ENCODE results near the gene ARAP1. TPM values are rescaled to one million over a fixed set of nuclear protein-coding genes. Genes with fewer than 3 reads are reported as not detected.
A peak's percentile ranks its signal among the peaks of the same experiment; 100 is the strongest.

ARAP1 gene
- total RNA-seq, 2 donors from 2014 or later = 74.4 to 88.3 TPM

DNA sequence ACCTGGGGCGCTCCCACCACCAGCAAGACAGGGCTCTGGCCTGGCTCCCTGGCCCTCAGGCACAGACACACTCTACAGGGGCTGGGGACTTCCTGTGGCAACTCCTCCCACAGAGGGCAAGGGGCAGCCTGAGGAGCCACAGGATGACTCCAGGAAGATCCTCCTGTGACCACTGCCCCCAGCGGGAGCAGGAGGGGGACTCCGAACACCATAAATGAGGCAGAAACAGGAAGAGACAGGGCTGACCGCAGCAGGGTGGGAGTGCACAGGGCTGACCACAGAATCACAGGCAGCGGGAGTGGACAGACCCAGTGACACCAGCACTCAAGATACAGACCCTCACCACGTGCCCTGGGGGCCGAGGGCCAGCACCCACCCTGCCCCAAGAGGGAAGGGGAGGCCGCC is 10.8 kb downstream of the ARAP1 start:
- Histone ChIP-seq H3K4me3 (ENCODE audit: low read length) (no peak overlapping the region), H3K9ac (ENCODE audit: extremely low read depth, low read length, poor library complexity, severe bottlenecking) (peak overlapping the region; percentile 25), H3K36me3 (ENCODE audit: control insufficient read depth, insufficient read depth, low read length) (peaks cover 7% of the 10 kb centered on the region), H3K4me1 (ENCODE audit: control insufficient read depth, insufficient read depth, low read length) (peaks cover 11% of the 10 kb centered on the region), H3K27me3 (ENCODE audit: control insufficient read depth, insufficient read depth, low read length, poor library complexity, severe bottlenecking) (no peaks in the 10 kb centered on the region), H3K27ac (ENCODE audit: low read depth, low read length) (no peak overlapping the region), H3K9me3 (ENCODE audit: control insufficient read depth, low read length) (no peaks in the 10 kb centered on the region)
- no peak for DNase-seq
- Mint-ChIP-seq H3K9me3 (no peaks in the 10 kb centered on the region), H3K27ac (peak overlapping the region; percentile 96), H3K36me3 (ENCODE audit: low read depth) (peaks cover 12% of the 10 kb centered on the region), H3K27me3 (ENCODE audit: insufficient read depth) (no peaks in the 10 kb centered on the region), H3K4me1 (peaks cover 56% of the 10 kb centered on the region), H3K4me3 (peak overlapping the region; percentile 47)
- WGBS, 2 experiments (ENCODE audit: insufficient coverage in 1 of 2, insufficient read length in 1 of 2) = 73 to 84% methylated on average over 6 to 8 of the region's 8 CpGs
- TF ChIP-seq, protein P1, sequence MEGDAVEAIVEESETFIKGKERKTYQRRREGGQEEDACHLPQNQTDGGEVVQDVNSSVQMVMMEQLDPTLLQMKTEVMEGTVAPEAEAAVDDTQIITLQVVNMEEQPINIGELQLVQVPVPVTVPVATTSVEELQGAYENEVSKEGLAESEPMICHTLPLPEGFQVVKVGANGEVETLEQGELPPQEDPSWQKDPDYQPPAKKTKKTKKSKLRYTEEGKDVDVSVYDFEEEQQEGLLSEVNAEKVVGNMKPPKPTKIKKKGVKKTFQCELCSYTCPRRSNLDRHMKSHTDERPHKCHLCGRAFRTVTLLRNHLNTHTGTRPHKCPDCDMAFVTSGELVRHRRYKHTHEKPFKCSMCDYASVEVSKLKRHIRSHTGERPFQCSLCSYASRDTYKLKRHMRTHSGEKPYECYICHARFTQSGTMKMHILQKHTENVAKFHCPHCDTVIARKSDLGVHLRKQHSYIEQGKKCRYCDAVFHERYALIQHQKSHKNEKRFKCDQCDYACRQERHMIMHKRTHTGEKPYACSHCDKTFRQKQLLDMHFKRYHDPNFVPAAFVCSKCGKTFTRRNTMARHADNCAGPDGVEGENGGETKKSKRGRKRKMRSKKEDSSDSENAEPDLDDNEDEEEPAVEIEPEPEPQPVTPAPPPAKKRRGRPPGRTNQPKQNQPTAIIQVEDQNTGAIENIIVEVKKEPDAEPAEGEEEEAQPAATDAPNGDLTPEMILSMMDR (conservative IDR thresholded peaks at IDR 0.05) = peak; percentile 43

DNA sequence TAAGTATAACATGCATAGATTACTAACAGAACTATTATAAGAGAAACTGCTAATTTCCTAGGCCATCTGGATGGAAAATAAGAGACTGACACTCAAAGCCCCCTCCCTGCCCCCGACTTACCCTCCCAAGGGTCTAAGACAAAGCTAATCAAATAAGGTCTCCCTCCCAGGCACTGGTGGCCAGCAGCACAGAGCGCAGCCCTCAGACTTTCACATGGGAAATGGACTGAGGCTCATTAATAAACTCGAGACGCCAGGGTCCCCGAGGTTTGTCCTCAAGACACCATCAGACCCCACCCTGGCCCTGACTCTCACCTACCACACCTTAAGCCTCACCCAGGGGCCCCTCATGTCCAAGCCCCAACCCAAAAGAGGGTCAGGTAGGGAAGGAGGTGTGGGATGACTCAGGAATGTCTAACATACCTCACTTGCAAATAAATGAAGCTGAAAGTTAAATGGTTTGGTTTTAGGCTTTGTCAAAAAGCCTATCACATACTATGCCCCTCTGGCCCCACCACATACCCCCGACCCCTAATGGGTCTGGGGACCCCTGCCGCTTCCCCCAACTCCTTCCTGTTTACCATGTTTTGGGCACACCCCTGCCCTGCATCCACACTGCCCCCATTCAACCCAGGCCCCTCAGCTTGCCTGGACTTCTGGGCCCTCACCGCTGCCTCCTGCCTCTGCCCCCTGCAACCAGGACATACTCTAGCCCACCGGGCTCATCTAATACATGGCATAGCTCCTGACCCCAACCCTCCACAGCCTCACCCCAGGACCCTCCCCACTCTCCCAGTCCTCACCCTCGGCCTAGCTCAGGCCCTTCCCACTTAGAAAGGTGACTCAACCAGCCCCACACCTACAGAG is 11.4 kb downstream of the ARAP1 start:
- WGBS, 2 experiments (ENCODE audit: insufficient coverage in 1 of 2, insufficient read length in 1 of 2) = 72 to 79% methylated on average over 3 to 10 of the region's 10 CpGs
- no peak overlapping the region for H3K27ac ChIP-seq (ENCODE audit: low read depth, low read length)

DNA sequence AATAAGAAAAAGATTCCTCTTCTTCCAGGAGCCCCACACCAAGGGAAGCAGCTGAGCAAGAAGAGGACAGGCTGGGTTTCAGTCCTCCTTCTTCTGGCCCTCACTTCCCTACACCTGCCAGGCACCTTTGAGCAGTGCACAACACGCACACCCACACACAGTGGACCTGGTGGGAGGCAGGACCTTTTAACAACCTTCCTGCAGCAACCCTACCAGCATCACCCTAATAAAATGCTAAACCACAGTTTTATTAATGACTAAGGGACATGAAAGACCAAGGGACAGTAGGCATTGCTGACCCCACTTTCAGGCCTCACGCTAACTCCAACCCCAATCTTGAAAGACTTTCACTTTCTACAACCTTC is 12.2 kb downstream of the ARAP1 start:
- peaks cover 7% of the 10 kb centered on the region for H3K36me3 ChIP-seq (ENCODE audit: control insufficient read depth, insufficient read depth, low read length)
- Mint-ChIP-seq H3K4me3 (no peak overlapping the region), H3K27ac (peak overlapping the region; percentile 78), H3K9me3 (no peaks in the 10 kb centered on the region), H3K4me1 (peaks cover 64% of the 10 kb centered on the region), H3K36me3 (ENCODE audit: low read depth) (peaks cover 13% of the 10 kb centered on the region), H3K27me3 (ENCODE audit: insufficient read depth) (no peaks in the 10 kb centered on the region)
- H3K27ac ChIP-seq (ENCODE audit: low read depth, low read length) = no peak overlapping the region
- 95% methylated on average over 2 of the region's 2 CpGs; no CpG with 5 or more reads in 1 of the 2 experiments for WGBS, 2 experiments (ENCODE audit: insufficient coverage in 1 of 2, insufficient read length in 1 of 2)
- peaks cover 15% of the 10 kb centered on the region for H3K4me1 ChIP-seq (ENCODE audit: control insufficient read depth, insufficient read depth, low read length)
- H3K27me3 ChIP-seq (ENCODE audit: control insufficient read depth, insufficient read depth, low read length, poor library complexity, severe bottlenecking) = no peaks in the 10 kb centered on the region
- H3K9me3 ChIP-seq (ENCODE audit: control insufficient read depth, low read length) = no peaks in the 10 kb centered on the region
- no peak overlapping the region for H3K9ac ChIP-seq (ENCODE audit: extremely low read depth, low read length, poor library complexity, severe bottlenecking)
- TF ChIP-seq, protein P1 (conservative IDR thresholded peaks at IDR 0.05) = no peak
- no peak for DNase-seq
- H3K4me3 ChIP-seq (ENCODE audit: low read length) = no peak overlapping the region

More for the DNA sequence above, 11.4 kb downstream of the ARAP1 start:
- H3K27ac Mint-ChIP-seq = peak overlapping the region; percentile 96
- no peaks in the 10 kb centered on the region for H3K27me3 Mint-ChIP-seq (ENCODE audit: insufficient read depth)
- peak overlapping the region; percentile 47 for H3K4me3 Mint-ChIP-seq
- Histone ChIP-seq H3K9ac (ENCODE audit: extremely low read depth, low read length, poor library complexity, severe bottlenecking) (peak overlapping the region; percentile 25), H3K9me3 (ENCODE audit: control insufficient read depth, low read length) (no peaks in the 10 kb centered on the region), H3K4me3 (ENCODE audit: low read length) (no peak overlapping the region), H3K4me1 (ENCODE audit: control insufficient read depth, insufficient read depth, low read length) (peaks cover 11% of the 10 kb centered on the region), H3K36me3 (ENCODE audit: control insufficient read depth, insufficient read depth, low read length) (peaks cover 7% of the 10 kb centered on the region), H3K27me3 (ENCODE audit: control insufficient read depth, insufficient read depth, low read length, poor library complexity, severe bottlenecking) (no peaks in the 10 kb centered on the region)
- H3K36me3 Mint-ChIP-seq (ENCODE audit: low read depth) = peaks cover 13% of the 10 kb centered on the region
- peaks cover 60% of the 10 kb centered on the region for H3K4me1 Mint-ChIP-seq
- DNase-seq = peak; percentile 90
- TF ChIP-seq, protein P1 (conservative IDR thresholded peaks at IDR 0.05) = no peak
- H3K9me3 Mint-ChIP-seq = no peaks in the 10 kb centered on the region

Data from endodermal cell (in vitro differentiated cells).